SU-DHL-6 (cell line): ENCODE data around the gene TARP.

Experiments used
- CTCF ChIP-seq: fragments of 200-600 bp; sonication (generic); IDR thresholded peaks from one replicate; pipeline ENCODE4 v1.5.1; 2017; ENCODE audit warnings: antibody characterized with exemption, mild to moderate bottlenecking, low read length, moderate library complexity; ENCODE audit not compliant: insufficient read depth, poor library complexity, severe bottlenecking
- EZH2phosphoT487 ChIP-seq: fragments of 200-600 bp; sonication (generic), shearing (Covaris generic); conservative IDR thresholded peaks from 2 replicates; pipeline ENCODE4 v1.6.1; 2018; ENCODE audit warnings: mild to moderate bottlenecking, antibody characterized with exemption, low read length, moderate library complexity, mixed read lengths

- no peak for TF ChIP-seq CTCF
- TF ChIP-seq EZH2phosphoT487, result no peak
Measured at GRCh38 chr7:38303866-38304265, 30.4 kb upstream of the TARP start.
